B cell (primary cell): ENCODE measurements around the gene APOM. TPM values are rescaled to one million over a fixed set of nuclear protein-coding genes. Genes with fewer than 3 reads are reported as not detected.

Experiments
- ATAC-seq: fragments of 200-7000 bp; cut with Tn5 transposase; one replicate; pipeline ENCODE4 v1.10.0; 2021; ENCODE audit warnings: low read depth, mild to moderate bottlenecking, moderate number of reproducible peaks, moderate library complexity
- CTCF ChIA-PET: fragments of 350-600 bp; sonication (Branson Sonifier 250); formaldehyde crosslinking; loops from one replicate; lab custom pipeline; 2021; ENCODE audit warnings: antibody characterized with exemption, inconsistent platforms; lab: Charles Lee
- POLR2A ChIA-PET: fragments of 350-600 bp; sonication (Branson Sonifier 250); formaldehyde crosslinking; loops from one replicate; lab custom pipeline; 2021; ENCODE audit warnings: antibody characterized with exemption; lab: Charles Lee
- DNase-seq: peaks from one replicate; pipeline ENCODE4 v3.0.0; 2013
- H2AFZ ChIP-seq: 2 replicates; pipeline ENCODE4 v1.6.1; 2012; ENCODE audit warnings: mild to moderate bottlenecking, low read depth, low read length; ENCODE audit not compliant: insufficient read depth, poor library complexity, severe bottlenecking
- H3K27ac ChIP-seq, 2 donors: 1 replicate in 1 of 2; 2 replicates in 1 of 2; pipeline ENCODE4 v1.5.1; 2012 to 2013; ENCODE audit warnings: low read length in 2 of 2, mild to moderate bottlenecking in 2 of 2, moderate library complexity in 1 of 2
- H3K27me3 ChIP-seq, 4 experiments: fragments of 200-600 bp in 1 of 4; sonication (generic) in 1 of 4; replicated peaks in 1 of 4; 1 replicate in 2 of 4; 2 replicates in 2 of 4; pipeline versions ENCODE4 v1.6.1 to v1.7.0; 2013 to 2016; ENCODE audit warnings: low read length in 3 of 4, mild to moderate bottlenecking in 2 of 4, mixed read lengths in 1 of 4, moderate library complexity in 1 of 4; ENCODE audit not compliant: insufficient read depth in 4 of 4, control insufficient read depth in 3 of 4; ENCODE audit errors: control extremely low read depth in 1 of 4
- H3K36me3 ChIP-seq, 2 experiments: replicated peaks in 1 of 2; 1 replicate in 1 of 2; 2 replicates in 1 of 2; pipeline versions ENCODE4 v1.6.1 to v1.7.1; 2013; ENCODE audit warnings: low read length in 1 of 2; ENCODE audit not compliant: insufficient read depth in 2 of 2, control insufficient read depth in 1 of 2; ENCODE audit errors: control extremely low read depth in 1 of 2, extremely low read depth in 1 of 2
- H3K4me1 ChIP-seq, 2 donors: fragments of 200-600 bp in 1 of 2; sonication (generic) in 1 of 2; 1 replicate in 1 of 2; 2 replicates in 1 of 2; pipeline versions ENCODE4 v1.5.1 to v1.6.1; 2013 to 2017; ENCODE audit warnings: low read length in 2 of 2; ENCODE audit not compliant: control insufficient read depth in 2 of 2, insufficient read depth in 2 of 2
- H3K4me2 ChIP-seq: replicated peaks from 2 replicates; pipeline ENCODE3; 2012; ENCODE audit warnings: mild to moderate bottlenecking, low read depth, low read length; ENCODE audit not compliant: poor library complexity, severe bottlenecking
- H3K4me3 ChIP-seq, 5 experiments: fragments of 200-600 bp in 1 of 5; sonication (generic) in 1 of 5; 1 replicate in 3 of 5; 2 replicates in 2 of 5; pipeline versions ENCODE4 v1.5.1 to v1.7.0; 2011 to 2016; ENCODE audit warnings: low read length in 4 of 5, mild to moderate bottlenecking in 4 of 5, low read depth in 2 of 5, control low read depth in 1 of 5, moderate library complexity in 1 of 5; ENCODE audit not compliant: insufficient read depth in 1 of 5; ENCODE audit errors: control extremely low read depth in 1 of 5, extremely low read depth in 1 of 5
- H3K79me2 ChIP-seq: fragments of 200-600 bp; sonication (generic); one replicate; pipeline ENCODE4 v1.6.0; 2016; ENCODE audit warnings: low read length; ENCODE audit not compliant: control insufficient read depth, insufficient read depth
- H3K9ac ChIP-seq: fragments of 200-600 bp; sonication (generic); 2 replicates; pipeline ENCODE4 v1.6.1; 2017; ENCODE audit warnings: mild to moderate bottlenecking, low read length, moderate library complexity
- H3K9me3 ChIP-seq, 3 donors: one replicate each; pipeline versions ENCODE4 v1.6.1 to v1.7.1; 2013; ENCODE audit warnings: low read length in 2 of 3; ENCODE audit not compliant: control insufficient read depth in 2 of 3, insufficient read depth in 1 of 3; ENCODE audit errors: control extremely low read depth in 1 of 3
- H4K20me1 ChIP-seq: 2 replicates; pipeline ENCODE4 v1.6.0; 2012; ENCODE audit warnings: mild to moderate bottlenecking, low read length; ENCODE audit not compliant: insufficient read depth, control insufficient read depth, poor library complexity, severe bottlenecking
- H3K27ac Mint-ChIP-seq: one replicate; pipeline ENCODE4 v1.8.0; 2021; ENCODE audit warnings: mixed read lengths
- H3K27me3 Mint-ChIP-seq: one replicate; pipeline ENCODE4 v1.8.0; 2021; ENCODE audit warnings: mixed read lengths
- H3K4me1 Mint-ChIP-seq: one replicate; pipeline ENCODE4 v1.8.0; 2021; ENCODE audit warnings: mixed read lengths
- H3K4me3 Mint-ChIP-seq: one replicate; pipeline ENCODE4 v1.8.0; 2021; ENCODE audit warnings: mixed read lengths
- H3K9me3 Mint-ChIP-seq: one replicate; pipeline ENCODE4 v1.8.0; 2022; ENCODE audit warnings: mixed read lengths; ENCODE audit not compliant: insufficient read depth
- CTCF ChIP-seq: fragments of 200-600 bp; IDR thresholded peaks from one replicate; pipeline ENCODE4 v1.8.0; 2022; ENCODE audit warnings: antibody characterized with exemption, mild to moderate bottlenecking
- EZH2 ChIP-seq: IDR thresholded peaks from 2 replicates; pipeline ENCODE4 v1.6.1; 2012; ENCODE audit warnings: borderline replicate concordance, low read depth, mild to moderate bottlenecking, moderate library complexity, low read length; ENCODE audit not compliant: insufficient read depth, poor library complexity, severe bottlenecking
- WGBS: methylation state at CpG from one replicate; pipeline ENCODE4 v1.1.5; 2013; ENCODE audit warnings: missing lambda C conversion rate; ENCODE audit not compliant: insufficient coverage; 5-methylcytosine and 5-hydroxymethylcytosine counted together
- intact Hi-C: fragments of 100-400 bp; cut with micrococcal nuclease; formaldehyde crosslinking; loops from one replicate; pipeline ENCODE4 v1.10.0; 2022
- polyA plus RNA-seq: library from polyadenylated mRNA; depleted of rRNA; stranded (reverse); fragments of >200 nt; gene quantifications from 2 replicates; pipeline ENCODE4 v1.2.3, GENCODE V29; 2012
- total RNA-seq, 2 donors: library from RNA; stranded (reverse); fragments of 120-200 nt in 1 of 2; gene quantifications; 1 replicate in 1 of 2; 2 replicates in 1 of 2; pipeline versions ENCODE4 v1.2.3 to v1.2.4, GENCODE V29; 2013 to 2022

Gene APOM
- total and polyA plus RNA-seq, 2 donors (not counting 1 experiment from before 2014, with no cell fraction given) = 3.6 to 11.6 TPM

DNA sequence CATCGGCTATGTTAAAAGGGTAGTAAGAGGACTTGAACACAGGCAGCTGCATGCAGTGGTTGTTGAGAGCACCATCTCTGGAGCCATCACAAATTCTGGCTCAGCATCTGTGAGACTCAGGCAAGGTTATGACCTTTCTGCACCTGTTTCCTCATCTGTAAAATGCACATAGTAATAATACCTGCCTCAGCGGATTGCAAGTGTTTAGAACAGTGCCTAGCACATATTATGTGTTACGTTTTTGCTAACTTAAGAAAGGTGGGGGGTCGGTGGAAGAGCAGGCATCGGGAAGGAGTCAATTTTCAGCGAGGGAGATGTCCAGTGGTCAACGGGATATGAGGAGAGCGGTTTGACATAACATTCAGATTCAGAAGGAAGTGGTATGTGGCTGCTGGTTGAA is 22.3 kb downstream of the APOM start:
- no peak overlapping the region for H3K4me3 Mint-ChIP-seq

More for the DNA sequence above, 22.3 kb downstream of the APOM start:
- peaks cover 42% of the 10 kb centered on the region for H3K4me1 Mint-ChIP-seq
- intact Hi-C loops = no loop called here
- H3K79me2 ChIP-seq = no peaks in the 10 kb centered on the region
- H3K9ac ChIP-seq = no peak overlapping the region
- H3K4me2 ChIP-seq = no peak overlapping the region
- no peak overlapping the region for H3K4me3 ChIP-seq
- H2AFZ ChIP-seq = no peak overlapping the region
- TF ChIP-seq EZH2 (no peak), CTCF (no peak)
- no peak overlapping the region for H3K27ac Mint-ChIP-seq
- H3K9me3 ChIP-seq = no peaks in the 10 kb centered on the region
- H3K27ac ChIP-seq = no peak overlapping the region
- no peaks in the 10 kb centered on the region for H3K27me3 ChIP-seq
- DNase-seq (no peak), ATAC-seq (no peak)
- peaks cover 0 to 2% of the 10 kb centered on the region in 2 experiments for H3K36me3 ChIP-seq
- H4K20me1 ChIP-seq = no peaks in the 10 kb centered on the region
- ChIA-PET CTCF (interaction anchor here (0.5 to 3.3 kb wide), 6 partner anchors 50 to 211 kb away, joined by 3 to 15 read pairs (median 5); no protein-coding TSS in a partner anchor), POLR2A (interaction anchor here (0.6 kb wide), 1 partner anchor 109 kb away, joined by 5 read pairs; no protein-coding TSS in a partner anchor)
- 74% methylated on average over 7 of the region's 8 CpGs for WGBS
- no peaks in the 10 kb centered on the region for H3K27me3 Mint-ChIP-seq
- H3K4me1 ChIP-seq = peaks cover 16 to 36% of the 10 kb centered on the region in 2 donors
- H3K9me3 Mint-ChIP-seq = no peaks in the 10 kb centered on the region
